ENCODE measurements around the gene PIN4.

DNA sequence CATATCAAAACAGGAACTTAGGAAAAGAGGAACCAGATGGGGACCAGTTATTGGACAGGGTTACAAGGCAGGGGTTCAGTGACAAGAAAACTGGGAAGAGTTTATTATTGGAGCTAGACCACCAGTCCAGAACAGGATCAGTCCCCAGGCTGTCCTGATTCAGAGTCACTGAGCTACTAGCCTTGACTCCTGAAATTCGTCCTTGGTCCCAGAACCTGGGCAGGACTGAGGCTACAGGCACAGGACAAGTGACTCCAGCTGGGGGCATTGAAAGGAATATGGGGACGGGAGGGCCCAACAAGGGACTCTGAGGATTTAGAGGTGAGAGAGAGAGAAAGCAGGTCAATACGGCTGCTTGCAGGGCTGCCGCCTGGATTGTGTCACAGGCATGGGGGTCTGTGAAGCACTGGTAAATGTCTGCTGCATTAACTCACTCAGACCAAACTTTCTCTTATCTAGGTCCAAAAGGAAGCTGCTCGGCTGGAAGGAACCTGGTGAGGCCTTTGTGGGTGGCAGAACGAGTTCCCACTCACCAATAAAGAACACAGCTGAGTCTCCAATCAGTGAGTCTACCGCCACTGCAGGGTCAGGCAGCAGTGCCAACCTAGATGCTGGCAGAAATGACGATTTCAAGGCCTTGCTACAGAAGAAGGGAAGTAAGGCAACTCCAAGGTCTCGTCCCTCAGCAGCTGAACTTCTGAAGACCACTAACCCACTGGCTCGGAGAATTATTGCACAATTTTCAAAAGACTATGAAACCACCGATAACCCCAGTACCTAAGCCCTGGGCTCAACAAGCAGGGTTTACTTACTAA is 38.6 kb upstream of the PIN4 start:
- TF ChIP-seq, protein P1, sequence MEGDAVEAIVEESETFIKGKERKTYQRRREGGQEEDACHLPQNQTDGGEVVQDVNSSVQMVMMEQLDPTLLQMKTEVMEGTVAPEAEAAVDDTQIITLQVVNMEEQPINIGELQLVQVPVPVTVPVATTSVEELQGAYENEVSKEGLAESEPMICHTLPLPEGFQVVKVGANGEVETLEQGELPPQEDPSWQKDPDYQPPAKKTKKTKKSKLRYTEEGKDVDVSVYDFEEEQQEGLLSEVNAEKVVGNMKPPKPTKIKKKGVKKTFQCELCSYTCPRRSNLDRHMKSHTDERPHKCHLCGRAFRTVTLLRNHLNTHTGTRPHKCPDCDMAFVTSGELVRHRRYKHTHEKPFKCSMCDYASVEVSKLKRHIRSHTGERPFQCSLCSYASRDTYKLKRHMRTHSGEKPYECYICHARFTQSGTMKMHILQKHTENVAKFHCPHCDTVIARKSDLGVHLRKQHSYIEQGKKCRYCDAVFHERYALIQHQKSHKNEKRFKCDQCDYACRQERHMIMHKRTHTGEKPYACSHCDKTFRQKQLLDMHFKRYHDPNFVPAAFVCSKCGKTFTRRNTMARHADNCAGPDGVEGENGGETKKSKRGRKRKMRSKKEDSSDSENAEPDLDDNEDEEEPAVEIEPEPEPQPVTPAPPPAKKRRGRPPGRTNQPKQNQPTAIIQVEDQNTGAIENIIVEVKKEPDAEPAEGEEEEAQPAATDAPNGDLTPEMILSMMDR (IDR thresholded peaks at IDR 0.05) = no peak
- TF ChIP-seq POLR2A (IDR thresholded peaks at IDR 0.05) = no peak

All from lower leg skin (tissue), 3 donors.